Astrocyte (in vitro differentiated cells and primary cell): ENCODE measurements around the gene LZTS2.

Source experiments
- CTCF ChIP-seq: IDR thresholded peaks from 2 replicates; pipeline ENCODE4 v1.5.1; 2011; ENCODE audit warnings: low read depth, mild to moderate bottlenecking, inconsistent platforms, low read length, moderate library complexity; ENCODE audit not compliant: insufficient read depth
- EZH2 ChIP-seq: IDR thresholded peaks from 2 replicates; pipeline ENCODE4 v1.6.1; 2012; ENCODE audit warnings: mild to moderate bottlenecking, low read length, inconsistent platforms; ENCODE audit not compliant: insufficient read depth

GRCh38 chr10:101010329-101010728 lies 10.7 kb downstream of the LZTS2 start:
- TF ChIP-seq CTCF, result no peak
- TF ChIP-seq EZH2, result no peak
